GM19240 (cell line): ENCODE results near the gene ETNK2.
"Not testable (repeated sequence)": the region's sequence is repeated elsewhere in the genome, so short reads cannot be mapped to it uniquely, and the experiment has no call there.

Experiments used
- DNase-seq: peaks from one replicate; pipeline ENCODE4 v3.0.0; 2011; ENCODE audit warnings: low spot score; ENCODE audit not compliant: insufficient read length

The ETNK2 gene

GRCh38 chr1:204102029-204102611, 49.7 kb downstream of the ETNK2 start:
- DNase-seq, result no peak

GRCh38 chr1:204099754-204100153, 52.1 kb downstream of the ETNK2 start:
- not testable (repeated sequence) for DNase-seq

DNA sequence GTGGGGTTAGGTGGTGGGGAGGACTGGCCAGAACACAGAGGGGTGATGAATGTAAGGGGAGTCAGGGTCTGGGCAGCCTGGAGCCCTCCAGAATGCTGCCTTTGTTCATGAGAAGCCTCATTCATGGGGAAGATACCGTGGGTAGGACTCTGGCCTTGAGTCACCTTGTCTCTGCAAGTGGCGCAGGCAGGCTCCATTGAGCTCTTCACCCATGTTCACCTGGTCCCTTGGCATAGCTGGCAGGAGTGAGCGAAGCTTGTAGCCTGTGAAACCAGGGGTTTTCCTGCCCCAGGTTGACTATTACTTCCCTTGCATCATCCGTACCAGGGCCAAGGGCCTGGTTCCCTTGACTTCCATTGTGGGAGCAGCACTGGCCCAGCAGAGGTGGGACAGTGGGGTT, 53.2 kb downstream of the ETNK2 start:
- no peak for DNase-seq

DNA sequence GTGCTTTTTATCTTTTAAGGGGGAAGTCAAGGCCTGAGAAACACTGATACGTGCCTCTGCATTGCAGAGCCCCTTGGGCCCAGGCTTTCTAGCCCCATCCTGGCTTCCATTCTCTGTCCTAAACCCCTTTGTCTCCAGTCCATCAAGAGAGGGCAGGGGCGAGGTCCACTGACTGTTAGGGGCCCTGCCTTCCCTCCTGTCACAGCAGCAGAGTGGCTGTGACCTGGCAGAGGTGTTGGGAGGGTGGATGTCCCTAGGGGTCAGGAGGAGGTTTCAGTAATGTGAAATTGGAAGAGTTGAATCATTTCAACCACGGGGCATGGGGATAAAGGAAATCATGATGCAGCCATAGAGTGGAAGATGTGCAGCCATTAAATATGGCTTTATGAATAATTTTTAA, 54.9 kb downstream of the ETNK2 start:
- DNase-seq, result no peak

GRCh38 chr1:204094856-204095634, 56.8 kb downstream of the ETNK2 start:
- DNase-seq, result no peak

DNA sequence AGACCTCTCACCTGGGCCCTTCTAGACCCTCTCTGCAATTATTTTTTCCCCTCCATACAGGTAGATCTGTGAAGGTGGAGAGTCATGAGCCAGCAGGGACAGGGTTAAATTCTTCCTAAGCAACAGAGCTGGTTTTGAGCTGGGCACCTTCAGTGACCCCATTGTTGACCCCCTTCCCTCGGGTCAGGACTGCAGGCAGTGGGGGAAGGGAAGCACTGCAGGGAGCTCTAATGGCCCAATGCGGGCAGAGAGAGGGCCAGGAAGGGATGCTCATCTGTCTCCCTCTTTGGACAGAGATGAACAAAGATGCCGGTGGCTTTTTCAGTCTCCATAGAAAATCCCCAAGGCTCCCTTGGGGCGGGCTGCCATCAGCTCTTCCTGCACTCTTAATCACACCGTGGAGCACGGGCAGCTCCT, 57.5 kb downstream of the ETNK2 start:
- no peak for DNase-seq

DNA sequence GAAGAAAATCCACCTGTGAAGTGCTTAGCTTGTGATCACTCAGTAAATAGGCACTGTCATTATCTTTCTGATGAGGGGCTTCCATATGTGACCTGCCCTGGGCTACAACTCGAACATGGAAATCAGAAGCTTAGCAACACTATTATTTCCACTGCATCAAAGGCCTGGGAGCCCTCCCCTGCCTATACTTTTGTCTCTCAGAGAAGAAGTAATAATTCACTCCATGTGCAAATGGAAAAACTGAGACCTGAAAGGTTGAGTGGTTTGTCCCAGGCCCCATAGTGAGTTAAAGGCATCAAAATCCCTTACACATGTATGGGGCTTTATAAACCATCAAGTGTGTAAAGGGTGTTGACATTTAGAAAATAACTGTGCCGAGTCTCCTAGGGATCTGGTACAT, 58.1 kb downstream of the ETNK2 start:
- DNase-seq, result no peak

GRCh38 chr1:204093421-204093717, 58.5 kb downstream of the ETNK2 start:
- no peak for DNase-seq

- no peak for DNase-seq
These were observed 59.0 kb downstream of the ETNK2 start for GRCh38 chr1:204092632-204093420.

- no peak for DNase-seq
These were observed 60.0 kb downstream of the ETNK2 start for GRCh38 chr1:204091787-204092312.

DNA sequence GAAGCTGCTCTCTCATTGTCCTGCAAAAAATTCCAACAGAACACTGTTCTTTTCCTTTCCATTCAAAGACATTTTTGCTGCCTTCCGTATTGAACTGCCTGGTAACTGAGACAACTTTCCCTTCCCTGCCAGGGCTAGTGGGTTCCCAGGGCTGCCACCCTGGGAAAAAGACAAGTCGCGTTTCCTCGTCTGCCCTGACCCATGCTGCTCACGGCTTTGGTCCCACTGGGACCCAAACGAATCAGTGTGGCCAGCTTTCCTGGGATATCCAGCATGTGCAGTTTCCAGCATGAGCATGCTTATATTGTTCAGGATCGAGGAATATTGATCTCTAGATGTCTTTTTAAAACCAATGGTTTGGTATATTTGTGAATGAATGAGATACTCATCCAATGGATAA, 60.8 kb downstream of the ETNK2 start:
- DNase-seq, result no peak

DNA sequence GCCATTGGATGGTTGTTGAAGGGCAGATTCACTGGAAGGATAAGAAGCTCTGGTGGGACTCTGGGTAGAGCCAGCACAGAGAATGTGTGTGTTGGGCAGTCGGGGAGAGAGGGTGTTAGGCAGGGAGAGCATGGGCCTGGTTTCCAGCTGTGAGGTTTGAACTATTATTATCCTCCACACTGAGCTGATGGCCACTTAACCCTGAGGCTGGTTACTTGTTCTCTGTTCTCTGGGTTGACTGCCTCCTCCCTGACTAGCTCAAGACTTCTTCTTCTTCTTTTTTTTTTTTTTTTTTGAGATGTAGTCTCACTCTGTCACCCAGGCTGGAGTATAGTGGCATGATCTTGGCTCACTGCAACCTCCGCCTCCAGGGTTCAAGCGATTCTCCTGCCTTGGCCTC, 61.7 kb downstream of the ETNK2 start:
- DNase-seq, result not testable (repeated sequence)

DNA sequence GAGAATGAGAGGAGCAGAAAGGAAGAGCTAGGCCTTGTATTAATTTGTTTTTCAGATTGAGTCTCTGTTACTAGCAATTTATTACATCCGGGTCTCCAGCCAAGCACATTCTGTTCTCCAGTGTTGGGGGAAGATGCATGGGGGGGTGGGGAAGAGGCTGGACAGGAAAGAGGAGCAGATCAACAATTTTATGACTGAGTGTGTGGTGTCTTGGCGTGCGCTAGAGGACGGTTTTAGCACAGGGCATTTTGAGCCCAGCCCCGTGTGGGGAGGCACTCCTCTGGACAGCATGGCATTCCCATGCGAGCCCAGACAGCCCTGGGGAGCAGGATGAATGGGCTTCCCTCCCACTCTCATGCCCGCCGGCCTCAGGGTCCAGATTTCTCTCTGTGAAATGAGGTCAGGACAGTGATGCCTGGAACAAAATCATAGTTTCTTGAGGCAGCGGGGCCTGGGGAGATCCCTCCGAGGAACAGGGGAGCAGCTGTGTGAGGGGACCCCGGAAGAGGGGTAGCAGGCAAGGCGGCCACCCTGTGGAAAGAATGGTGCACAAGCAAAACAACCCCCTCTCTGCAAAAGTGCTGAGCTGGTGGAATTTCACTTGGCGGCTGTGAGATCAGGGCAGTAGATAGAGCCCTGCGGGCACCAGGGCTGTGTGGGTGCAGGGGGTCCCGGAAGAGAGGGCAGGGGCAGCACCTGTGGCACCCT, 62.6 kb downstream of the ETNK2 start:
- no peak for DNase-seq

- no peak for DNase-seq
These were observed 63.2 kb downstream of the ETNK2 start for GRCh38 chr1:204088596-204088995.

GRCh38 chr1:204087893-204088528, 63.8 kb downstream of the ETNK2 start:
- no peak for DNase-seq

DNA sequence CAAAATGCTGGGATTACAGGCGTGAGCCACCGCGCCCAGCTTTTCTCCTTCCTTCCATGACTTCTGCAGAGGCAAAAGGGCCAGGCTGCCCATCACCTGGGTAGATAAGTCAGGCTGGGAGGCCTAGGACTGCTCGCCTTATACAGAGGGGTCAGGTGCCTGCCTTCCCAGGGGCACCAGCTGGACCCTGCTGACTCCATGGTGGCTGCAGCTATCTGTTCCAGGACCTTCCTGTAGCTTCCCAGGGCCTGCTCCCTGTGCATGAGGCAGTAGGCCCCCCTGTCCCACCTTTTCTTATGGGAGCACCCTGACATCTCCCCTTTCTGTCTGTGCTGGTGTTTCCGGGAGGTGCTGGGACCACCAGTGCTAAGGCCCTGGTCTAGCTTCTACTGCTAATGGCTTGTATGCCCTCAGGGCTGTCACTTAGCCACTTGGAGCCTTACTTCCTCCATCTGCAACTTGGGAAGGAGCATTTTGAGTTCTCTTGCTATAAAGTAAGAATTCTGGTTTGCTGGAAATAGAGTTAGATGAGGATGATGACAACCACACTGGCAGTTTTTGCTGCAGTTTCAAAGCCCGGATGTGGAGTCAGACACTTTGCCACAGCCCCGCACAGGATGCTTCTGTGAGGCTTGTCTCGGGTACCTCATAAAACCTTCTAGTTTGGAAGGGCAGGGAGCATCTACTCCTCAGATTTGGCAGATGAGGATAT, 64.5 kb downstream of the ETNK2 start:
- DNase-seq, result no peak

- no peak for DNase-seq
These were observed 66.0 kb downstream of the ETNK2 start for GRCh38 chr1:204085876-204086275.

- no peak for DNase-seq
These were observed 67.5 kb downstream of the ETNK2 start for GRCh38 chr1:204084247-204084772.

GRCh38 chr1:204083491-204083890, 68.4 kb downstream of the ETNK2 start:
- DNase-seq, result no peak

- no peak for DNase-seq
These were observed 69.9 kb downstream of the ETNK2 start for GRCh38 chr1:204081791-204082513.
